ENCODE data around the gene CERS6. TPM values are rescaled to one million over a fixed set of nuclear protein-coding genes. Genes with fewer than 3 reads are reported as not detected.

Gene CERS6
- total and polyA plus RNA-seq, 4 donors = 4.3 to 25.8 (median 13.6) TPM

DNA sequence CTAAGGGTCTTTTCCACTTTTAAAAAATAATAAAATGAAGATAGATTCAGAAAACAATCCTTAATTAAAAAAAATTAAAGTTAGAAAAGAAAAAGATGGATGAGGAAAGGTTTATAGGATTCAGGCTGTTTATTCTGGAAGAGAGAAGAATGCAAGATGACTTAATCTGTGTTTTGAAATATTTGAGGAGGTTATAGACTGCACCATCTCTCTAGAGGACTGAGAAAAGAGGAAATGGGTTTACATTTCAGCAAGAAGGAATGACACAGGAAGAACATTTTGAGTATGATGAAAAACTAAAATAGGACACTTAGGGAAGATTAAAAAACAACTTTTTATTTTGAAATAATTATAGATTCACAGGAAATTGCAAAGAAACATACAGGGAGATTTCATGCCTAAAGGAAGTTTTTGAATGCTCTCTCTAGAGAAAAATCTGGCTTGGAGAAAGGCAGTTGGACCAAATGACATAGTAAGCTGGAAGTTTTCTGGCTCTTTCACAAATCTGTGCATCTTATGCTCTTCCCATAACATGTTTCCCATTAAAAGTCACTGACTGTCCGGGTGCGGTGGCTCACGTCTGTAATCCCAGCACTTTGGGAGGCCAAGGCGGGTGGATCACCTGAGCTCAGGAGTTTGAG, 75.0 kb downstream of the CERS6 start:
- H3K9me3 ChIP-seq (ENCODE audit: control insufficient read depth in 4 of 4, insufficient read depth in 3 of 4, low read length in 3 of 4) = no peaks in the 10 kb centered on the region
- H3K9ac ChIP-seq (ENCODE audit: insufficient read depth in 1 of 2, low read length in 2 of 2) = no peak overlapping the region
- no peak for ATAC-seq (ENCODE audit: insufficient read depth, low FRiP score)
- DNase-seq = no peak
- 64 to 71% methylated on average over 4 of the region's 4 CpGs for WGBS, 2 donors
- H3K27me3 ChIP-seq (ENCODE audit: control insufficient read depth in 3 of 3, insufficient read depth in 3 of 3, low read length in 2 of 3) = no peaks in the 10 kb centered on the region
- H3K27ac ChIP-seq (ENCODE audit: low read depth in 1 of 2, low read length in 1 of 2) = peak overlapping the region in 1 of 2 donors; percentile 51
- no peaks in the 10 kb centered on the region for H3K36me3 ChIP-seq (ENCODE audit: control insufficient read depth in 4 of 4, insufficient read depth in 4 of 4, low read length in 4 of 4)
- peaks cover 0 to 23% (median 0%) of the 10 kb centered on the region in 5 donors for H3K4me1 ChIP-seq (ENCODE audit: control insufficient read depth in 5 of 5, insufficient read depth in 5 of 5, low read length in 5 of 5)
- TF ChIP-seq, protein P1, sequence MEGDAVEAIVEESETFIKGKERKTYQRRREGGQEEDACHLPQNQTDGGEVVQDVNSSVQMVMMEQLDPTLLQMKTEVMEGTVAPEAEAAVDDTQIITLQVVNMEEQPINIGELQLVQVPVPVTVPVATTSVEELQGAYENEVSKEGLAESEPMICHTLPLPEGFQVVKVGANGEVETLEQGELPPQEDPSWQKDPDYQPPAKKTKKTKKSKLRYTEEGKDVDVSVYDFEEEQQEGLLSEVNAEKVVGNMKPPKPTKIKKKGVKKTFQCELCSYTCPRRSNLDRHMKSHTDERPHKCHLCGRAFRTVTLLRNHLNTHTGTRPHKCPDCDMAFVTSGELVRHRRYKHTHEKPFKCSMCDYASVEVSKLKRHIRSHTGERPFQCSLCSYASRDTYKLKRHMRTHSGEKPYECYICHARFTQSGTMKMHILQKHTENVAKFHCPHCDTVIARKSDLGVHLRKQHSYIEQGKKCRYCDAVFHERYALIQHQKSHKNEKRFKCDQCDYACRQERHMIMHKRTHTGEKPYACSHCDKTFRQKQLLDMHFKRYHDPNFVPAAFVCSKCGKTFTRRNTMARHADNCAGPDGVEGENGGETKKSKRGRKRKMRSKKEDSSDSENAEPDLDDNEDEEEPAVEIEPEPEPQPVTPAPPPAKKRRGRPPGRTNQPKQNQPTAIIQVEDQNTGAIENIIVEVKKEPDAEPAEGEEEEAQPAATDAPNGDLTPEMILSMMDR (IDR thresholded peaks at IDR 0.05; ENCODE audit: control extremely low read depth, extremely low read depth) = no peak
- H3K4me3 ChIP-seq = no peak overlapping the region

DNA sequence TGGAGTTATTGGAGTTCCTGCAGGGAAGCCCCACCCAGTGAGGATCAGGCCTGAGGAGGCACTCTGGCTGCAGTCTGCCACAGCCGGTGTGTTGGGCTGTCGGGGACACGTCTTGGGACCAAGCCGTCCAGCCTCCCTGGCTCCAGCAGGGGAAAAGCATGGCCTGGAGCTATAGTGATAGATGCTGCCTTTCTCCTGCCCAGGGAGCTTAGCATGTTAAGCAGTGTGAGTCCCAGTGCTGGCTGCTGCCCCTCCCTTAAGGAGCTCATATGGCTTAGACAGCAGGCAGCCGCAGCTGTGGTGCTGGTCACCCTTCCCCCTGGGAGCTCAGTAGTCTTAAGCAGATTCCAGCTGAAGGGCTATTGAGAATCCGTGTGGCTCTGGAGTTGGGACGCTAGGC, 78.9 kb downstream of the CERS6 start:
- WGBS, 2 donors = 97 to 100% methylated on average over 7 of the region's 7 CpGs
- peaks cover 0 to 11% (median 0%) of the 10 kb centered on the region in 5 donors for H3K4me1 ChIP-seq (ENCODE audit: control insufficient read depth in 5 of 5, insufficient read depth in 5 of 5, low read length in 5 of 5)
- DNase-seq = no peak

GRCh38 chr2:168536925-168537466, 80.9 kb downstream of the CERS6 start:
- Histone ChIP-seq H3K9me3 (ENCODE audit: control insufficient read depth in 4 of 4, insufficient read depth in 3 of 4, low read length in 3 of 4) (peaks cover 2 to 8% (median 5%) of the 10 kb centered on the region in 4 donors), H3K4me3 (no peak overlapping the region), H3K9ac (ENCODE audit: insufficient read depth in 1 of 2, low read length in 2 of 2) (no peak overlapping the region), H3K36me3 (ENCODE audit: control insufficient read depth in 4 of 4, insufficient read depth in 4 of 4, low read length in 4 of 4) (no peaks in the 10 kb centered on the region), H3K4me1 (ENCODE audit: control insufficient read depth in 5 of 5, insufficient read depth in 5 of 5, low read length in 5 of 5) (peaks cover 0 to 9% (median 0%) of the 10 kb centered on the region in 5 donors), H3K27ac (ENCODE audit: low read depth in 1 of 2, low read length in 1 of 2) (no peak overlapping the region), H3K27me3 (ENCODE audit: control insufficient read depth in 3 of 3, insufficient read depth in 3 of 3, low read length in 2 of 3) (no peaks in the 10 kb centered on the region)
- WGBS, 2 donors = 77 to 91% methylated on average over 2 of the region's 2 CpGs
- ATAC-seq (ENCODE audit: insufficient read depth, low FRiP score) = no peak
- DNase-seq = no peak
- TF ChIP-seq, protein P1 (IDR thresholded peaks at IDR 0.05; ENCODE audit: control extremely low read depth, extremely low read depth) = no peak

More for the DNA sequence above, 78.9 kb downstream of the CERS6 start:
- H3K9me3 ChIP-seq (ENCODE audit: control insufficient read depth in 4 of 4, insufficient read depth in 3 of 4, low read length in 3 of 4) = peaks cover 0 to 5% (median 4%) of the 10 kb centered on the region in 4 donors
- no peak overlapping the region for H3K27ac ChIP-seq (ENCODE audit: low read depth in 1 of 2, low read length in 1 of 2)
- no peak for ATAC-seq (ENCODE audit: insufficient read depth, low FRiP score)
- TF ChIP-seq, protein P1 (IDR thresholded peaks at IDR 0.05; ENCODE audit: control extremely low read depth, extremely low read depth) = no peak
- H3K36me3 ChIP-seq (ENCODE audit: control insufficient read depth in 4 of 4, insufficient read depth in 4 of 4, low read length in 4 of 4) = no peaks in the 10 kb centered on the region
- no peak overlapping the region for H3K4me3 ChIP-seq
- no peak overlapping the region for H3K9ac ChIP-seq (ENCODE audit: insufficient read depth in 1 of 2, low read length in 2 of 2)
- H3K27me3 ChIP-seq (ENCODE audit: control insufficient read depth in 3 of 3, insufficient read depth in 3 of 3, low read length in 2 of 3) = no peaks in the 10 kb centered on the region

Data from lung (tissue), 12 donors.